HG02763 (cell line): ENCODE data around the gene SNAP25.

Source experiments
- ATAC-seq: cut with Tn5 transposase; IDR thresholded peaks from one replicate; pipeline ENCODE4 v1.9.1; 2021; ENCODE audit warnings: mild to moderate bottlenecking, moderate library complexity; ENCODE audit not compliant: unreplicated experiment

The SNAP25 gene

DNA sequence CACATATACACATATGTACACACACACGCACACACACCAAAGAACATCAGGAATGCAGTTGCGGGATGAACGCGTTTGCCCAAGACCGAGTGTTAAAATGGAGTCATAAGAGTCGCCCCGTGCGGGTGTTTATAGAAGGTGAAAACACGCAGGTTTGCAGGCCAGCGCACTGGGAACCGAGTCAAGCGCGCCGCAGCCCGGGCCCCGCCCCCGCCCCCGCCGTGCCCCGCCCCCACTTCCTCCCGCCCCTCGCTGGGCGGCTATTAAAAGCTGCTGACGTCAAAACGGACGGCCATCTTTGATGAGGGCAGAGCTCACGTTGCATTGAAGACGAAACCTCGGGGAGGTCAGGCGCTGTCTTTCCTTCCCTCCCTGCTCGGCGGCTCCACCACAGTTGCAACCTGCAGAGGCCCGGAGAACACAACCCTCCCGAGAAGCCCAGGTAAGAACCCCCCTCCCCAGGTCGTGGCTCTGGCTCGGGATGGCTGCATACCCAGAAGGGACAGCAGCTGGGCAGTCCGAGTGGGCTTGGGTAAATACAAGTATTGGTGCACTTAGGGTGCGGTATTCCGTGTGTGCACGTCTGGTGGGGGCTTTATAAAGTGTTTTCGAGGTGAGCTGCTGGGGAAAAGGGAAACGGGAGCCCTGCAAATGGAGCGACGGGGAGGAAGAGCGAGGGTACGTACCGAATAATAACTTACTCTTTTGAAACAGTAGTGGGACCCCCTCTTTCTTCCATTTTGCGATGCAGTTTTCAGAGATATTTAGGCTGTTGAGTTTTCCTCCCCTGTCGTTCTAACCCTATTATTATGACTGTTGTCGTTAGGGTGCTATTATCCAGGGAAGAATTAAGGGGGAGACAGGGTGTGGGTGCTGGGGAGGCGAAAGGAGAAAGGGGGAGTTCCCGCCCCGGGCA, at the start of gene SNAP25:
SNAP25 (plus strand) TSS at position 295 of the 916 bp plus-strand sequence. CDS start 56,662 bp downstream, outside the sequence.
- ATAC-seq, result no peak

DNA sequence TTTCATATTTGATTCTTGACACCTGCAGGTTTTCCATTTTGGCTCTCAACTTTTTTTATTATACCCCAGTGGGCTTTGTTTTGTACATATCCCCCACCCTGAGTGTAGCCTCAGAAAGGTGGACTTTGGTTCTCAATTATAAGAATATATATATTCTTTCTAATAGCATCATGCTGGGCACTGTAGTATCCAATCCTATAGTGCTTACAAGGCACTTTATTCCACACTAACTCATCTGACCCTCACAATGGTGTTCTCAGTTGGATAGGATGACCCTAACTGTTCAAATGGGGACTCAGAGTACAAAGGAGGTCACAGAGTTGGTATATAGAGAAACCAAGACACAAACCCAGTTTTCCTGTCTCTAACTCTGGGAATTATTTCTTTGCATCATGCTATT, 48.9 kb upstream of the SNAP25 start:
- no peak for ATAC-seq

DNA sequence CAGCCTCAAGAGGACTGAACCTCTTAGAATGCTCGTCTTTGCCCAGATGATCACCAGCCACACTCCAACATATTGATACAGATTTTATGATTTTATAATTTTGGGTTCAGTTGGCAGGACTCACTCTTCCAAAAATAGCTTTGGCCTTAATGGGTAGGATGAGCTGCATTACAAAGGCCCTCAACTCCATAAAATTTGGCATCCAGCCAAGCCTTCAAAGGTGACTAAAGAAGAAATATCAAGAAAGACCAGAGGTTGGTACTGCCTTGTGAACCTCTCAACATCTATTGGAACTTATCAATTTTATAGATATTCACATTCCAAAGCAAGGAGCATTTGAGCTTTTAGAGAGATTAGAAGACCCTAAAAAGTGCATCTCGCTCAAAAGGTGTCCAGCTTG, 48.4 kb upstream of the SNAP25 start:
- no peak for ATAC-seq

DNA sequence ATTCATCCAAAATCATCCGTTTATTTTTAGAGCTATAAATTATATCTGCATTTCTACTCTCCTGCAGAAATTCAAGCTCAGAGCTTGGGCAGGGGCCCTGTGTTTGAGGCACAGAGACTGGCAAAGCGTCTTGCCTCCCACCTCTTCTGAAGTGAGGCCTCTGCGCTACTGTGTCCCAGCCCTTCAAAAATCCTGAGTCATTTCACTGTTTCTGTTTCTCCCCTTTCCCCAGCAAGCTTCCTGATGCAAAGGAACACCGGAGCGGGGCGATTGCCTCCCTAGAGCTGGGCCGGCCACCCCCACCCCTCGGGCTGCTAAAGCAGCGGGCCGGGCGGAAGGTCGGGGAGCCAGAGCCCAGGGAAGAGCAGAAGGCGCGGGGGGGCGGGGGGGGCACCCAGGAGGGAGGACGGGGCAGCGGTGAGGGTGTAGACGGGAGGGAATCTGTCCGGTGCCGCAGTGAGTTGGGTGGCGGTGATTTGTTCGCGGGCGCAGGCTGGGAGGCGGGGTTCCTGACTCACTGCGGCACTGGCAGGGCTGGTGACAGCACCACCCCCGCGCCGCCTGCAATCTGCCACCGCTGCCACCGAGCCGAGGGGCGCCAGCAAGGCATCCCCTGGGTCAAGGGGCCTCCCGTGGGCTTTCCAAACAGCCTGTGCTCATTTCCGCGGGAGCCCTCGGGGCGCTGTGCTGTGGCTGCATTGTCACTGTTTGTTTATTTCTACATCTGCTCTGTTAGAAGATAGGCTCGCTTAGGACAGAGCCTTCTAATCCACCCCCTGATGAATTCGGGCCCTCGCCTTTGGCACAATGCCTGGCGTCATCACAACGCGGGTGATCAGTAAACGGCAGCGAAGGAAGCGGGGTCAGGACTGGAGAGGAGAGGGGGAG, 46.5 kb upstream of the SNAP25 start:
- ATAC-seq, result no peak

DNA sequence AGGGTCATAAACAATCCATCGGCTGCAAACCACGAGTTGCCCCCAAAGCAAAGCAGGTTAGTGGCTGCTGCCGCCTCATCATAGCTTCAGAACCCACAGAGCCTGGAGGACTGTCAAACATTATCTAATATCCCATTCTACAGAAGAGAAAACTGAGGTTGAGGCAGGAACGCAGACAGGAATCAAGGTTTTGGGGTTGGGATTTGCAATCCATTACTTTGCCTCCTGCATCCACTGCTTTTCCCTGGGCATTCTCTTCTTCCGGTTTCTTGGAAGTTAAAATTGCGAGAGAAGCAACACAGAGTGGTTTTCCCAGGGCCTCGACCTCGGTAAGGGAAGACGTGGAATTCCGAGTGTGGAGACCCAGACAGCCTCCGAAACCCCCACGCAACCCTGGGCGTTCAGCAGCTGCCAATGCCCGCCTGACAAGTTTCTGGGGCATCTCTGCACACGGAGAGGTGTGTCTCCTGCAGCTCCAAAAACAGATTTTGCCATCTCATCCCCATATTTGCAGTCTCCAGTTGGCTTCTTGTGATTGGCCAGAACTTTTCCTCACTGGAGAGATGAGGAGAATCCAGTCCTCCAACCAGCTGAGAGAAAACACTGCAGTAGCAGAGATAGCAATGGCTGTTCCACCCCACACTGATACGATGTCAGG, 45.5 kb upstream of the SNAP25 start:
- no peak for ATAC-seq

DNA sequence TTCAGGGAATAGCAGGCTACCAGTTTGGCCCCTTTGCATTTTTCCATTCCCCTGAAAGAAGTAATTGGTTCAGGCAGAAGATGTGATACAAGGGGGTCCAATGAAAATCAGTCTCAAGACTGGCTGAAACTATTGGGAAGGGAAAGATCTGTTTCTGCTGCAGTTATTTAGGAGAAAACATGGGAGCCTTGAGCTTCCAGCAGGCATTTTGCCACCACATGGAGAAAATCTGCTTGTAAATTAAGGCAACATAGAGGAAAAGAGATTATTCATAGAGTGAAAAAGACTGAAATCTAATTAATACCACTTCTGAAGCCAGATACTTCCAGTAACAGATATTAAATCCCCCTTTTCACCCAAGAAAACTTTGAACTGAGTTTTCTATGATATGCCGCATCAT, 44.2 kb upstream of the SNAP25 start:
- ATAC-seq, result no peak

DNA sequence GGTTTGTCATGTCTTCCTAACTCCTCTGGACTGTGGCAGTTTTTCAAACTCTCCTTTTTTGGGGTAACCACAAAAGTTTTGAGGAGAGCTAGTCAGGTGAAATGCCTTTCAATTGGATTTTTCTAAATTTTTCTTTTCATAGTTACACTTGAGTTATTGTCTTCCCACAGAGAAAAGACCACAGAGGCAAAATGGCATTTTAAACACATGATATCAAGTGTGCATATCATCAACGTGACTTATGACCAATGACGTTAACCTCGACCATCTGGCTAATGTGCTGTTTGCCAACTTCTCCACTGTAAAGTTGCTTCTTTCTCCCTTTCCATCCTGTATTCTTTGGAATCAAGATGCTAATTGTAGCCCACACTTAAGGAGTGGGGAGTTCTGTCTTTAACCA, 41.3 kb upstream of the SNAP25 start:
- ATAC-seq, result no peak

DNA sequence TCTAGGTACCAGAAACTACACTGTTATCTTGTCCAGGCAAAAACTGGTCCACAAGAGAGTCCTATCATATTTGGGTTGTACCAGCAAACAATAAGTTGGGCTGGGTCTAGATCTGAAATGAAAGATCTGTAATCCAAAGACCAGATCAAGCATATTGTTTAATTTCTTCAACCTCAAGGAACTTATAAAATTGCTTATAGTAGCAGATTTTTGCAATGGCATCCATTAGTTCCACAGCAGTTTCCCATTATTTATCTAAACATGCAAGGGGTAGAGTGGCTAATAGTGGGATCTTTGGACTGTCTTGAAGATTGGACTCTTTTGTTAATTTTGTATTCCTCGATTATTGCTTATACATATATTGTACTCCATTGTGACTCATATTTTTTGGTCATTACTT, 40.5 kb upstream of the SNAP25 start:
- ATAC-seq, result no peak

DNA sequence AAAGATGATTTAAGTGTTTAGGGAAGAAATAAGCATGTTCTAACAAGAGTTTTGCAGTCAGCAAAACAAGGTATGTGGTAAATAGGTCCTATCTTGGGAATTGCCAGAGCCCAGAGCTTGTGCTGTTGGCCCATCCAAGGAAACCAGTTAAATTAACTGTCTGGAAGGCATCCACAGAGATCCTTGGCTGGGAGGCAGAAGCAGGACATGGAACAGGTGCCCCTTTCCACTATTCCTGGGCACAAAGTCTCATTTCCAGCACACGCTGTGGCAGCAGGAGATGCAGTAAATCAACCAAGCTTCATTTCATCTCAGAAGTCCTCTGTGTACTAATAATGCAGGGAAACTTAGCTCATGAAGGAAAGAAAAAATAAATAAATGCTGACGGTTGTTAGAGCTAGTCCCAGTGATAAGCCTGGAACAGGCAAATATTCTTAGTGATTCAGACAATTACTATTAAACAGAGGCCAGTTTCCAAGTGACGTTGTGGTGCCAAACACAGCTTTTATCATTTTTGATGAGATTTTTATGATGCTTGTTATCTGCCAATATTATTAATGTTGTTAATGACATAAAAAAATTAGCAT, 39.8 kb upstream of the SNAP25 start:
- no peak for ATAC-seq

DNA sequence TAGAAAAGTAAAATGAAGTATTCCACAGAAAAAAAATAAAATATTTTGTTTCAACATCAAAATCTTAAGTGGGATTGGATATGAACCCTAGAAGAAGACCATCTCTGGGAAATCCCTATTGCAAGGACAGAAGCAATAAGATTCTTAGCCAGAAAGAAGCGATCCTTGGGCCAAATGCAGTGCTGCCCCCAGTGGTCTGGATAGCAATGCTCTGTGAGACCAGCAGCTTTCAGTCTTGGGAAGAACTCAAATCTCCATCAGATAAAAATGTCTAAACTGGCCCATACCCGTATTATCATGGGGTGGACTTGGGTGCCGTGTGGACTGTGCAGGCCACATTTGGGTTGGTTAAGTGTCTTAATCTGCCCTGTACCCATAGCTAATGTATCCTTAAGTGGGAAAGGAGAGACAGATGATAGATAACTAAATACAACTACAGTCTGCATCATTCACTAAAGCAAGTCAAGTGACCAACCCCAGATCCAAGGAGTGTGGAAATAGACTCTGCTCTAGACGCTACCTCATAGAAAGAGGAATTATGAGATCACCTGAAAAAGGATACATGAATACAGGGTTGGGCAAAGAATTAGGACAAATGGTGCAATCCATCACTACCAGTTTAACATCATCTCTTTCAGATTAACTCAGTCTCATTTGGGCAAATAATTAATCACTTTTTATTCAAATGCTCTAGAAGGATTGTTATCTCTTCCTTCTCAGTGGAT, 38.9 kb upstream of the SNAP25 start:
- ATAC-seq, result no peak

DNA sequence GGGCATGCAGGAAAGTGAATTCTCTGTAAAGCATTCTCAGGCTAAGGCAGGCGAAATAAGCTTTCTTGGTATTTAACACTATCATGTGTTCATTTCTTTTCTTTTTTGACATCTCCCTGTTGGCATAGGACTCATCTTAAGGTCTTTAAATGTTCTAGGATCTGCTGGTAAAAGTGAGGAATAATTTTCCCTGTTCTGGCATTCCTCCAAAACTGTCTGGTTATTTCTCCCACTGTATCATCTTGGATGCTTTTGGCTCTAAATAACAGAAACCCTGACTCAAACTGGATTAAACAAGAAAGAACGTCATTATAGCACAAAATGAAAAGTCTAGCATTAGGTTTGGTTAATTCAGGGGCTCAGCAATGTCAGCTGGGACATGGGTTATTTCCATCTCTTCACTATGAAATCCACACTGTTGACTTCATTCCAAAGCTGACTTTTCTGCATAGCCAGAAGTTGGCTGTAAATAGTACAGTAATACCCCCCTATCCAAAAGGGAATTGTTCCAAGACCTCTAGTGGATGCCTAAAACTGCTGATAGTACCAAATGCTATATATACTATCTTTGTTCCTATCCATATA, 37.9 kb upstream of the SNAP25 start:
- no peak for ATAC-seq

DNA sequence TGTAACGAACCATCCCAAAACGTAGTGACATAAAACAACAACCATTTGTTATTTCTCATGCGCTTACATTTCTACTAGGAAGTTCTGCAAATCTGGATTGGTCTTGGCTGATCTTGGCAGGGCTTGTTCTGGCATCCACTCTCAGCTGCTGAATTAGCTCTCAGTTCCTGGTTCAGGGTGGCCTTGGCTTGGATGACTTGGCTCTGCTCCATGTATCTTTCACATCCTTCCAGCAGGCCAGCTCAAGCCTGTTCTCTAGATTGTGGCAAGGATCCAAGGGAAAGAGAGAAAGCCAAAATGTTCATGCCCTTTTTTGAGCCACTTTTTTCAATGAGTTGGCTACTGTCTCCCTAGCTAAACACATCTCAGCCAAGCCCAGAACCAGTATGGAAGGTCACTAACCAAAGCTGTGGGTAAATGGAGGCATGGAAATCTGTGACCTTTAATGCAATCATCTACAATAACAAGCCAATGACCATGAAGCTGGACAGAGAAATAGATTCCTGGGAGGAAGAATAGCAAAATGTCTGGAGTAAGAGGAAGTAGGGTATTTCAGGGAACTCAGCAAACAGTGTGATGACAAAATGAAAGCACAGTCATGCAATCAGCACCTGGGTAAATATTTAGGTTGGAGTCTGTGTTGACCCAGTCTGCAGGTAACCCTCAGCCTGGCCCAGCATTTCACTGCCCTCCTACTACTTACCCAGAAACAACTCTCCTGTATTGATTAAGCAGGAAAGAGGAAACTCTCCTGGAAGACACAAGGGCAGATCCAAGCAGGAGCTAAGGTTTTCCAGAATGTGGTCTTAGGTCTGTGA, 32.7 kb upstream of the SNAP25 start:
- ATAC-seq, result no peak

DNA sequence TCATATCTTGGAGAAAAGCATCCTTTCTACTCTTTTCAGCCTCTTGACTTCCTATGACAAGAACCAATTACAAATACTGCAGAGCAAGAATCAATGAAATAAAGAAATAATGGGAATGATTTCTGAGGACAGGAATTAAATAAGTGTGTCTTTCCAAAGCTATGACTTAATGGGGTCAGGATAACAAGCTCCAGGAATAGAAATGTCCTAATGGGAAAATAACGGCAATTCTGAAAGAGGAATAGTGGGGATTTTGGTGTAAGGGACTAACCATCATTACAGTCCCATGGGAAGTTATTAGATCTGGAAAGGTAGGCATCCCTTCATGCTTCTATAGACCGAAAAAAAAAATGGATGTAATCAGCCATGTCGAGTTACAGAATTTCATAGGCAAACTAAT, 28.2 kb upstream of the SNAP25 start:
- ATAC-seq, result no peak

DNA sequence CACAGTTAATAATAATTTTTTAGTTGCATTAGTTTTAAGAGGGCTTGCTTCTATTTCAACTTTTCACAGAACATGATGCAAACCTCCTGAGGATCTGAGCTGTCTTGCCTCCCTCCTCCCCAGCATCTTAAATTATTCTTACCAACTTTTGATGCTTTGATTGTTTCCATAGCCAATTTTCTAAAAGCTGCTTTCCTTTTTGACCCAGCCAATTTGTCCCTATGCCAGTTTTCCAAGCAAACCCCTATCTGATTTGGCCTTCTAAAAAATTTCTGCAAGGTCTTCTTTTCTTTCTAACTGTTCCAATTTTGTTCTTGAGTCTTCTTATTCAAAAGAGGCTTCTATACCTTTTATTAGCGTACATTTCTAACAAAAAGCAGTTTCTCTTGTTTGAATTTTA, 26.5 kb upstream of the SNAP25 start:
- no peak for ATAC-seq

DNA sequence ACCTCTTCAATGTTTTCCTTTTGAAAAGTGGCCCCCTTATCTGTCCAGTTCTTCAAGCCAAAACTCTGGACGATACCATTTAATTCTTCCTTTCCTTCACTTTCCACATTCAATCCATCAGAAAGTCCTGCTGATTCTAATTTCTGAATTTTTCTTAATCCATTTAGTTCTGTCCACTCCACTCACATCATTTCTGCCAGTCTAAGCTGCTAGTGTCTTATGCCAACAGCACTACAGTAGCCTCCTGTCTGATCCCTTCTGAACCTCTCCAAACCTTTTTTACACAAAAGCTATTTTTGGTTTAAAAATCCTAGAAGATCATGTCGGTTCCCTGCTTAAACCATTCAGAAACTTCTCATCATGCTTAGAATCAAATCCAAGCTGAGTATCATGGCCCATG, 24.5 kb upstream of the SNAP25 start:
- ATAC-seq, result no peak

DNA sequence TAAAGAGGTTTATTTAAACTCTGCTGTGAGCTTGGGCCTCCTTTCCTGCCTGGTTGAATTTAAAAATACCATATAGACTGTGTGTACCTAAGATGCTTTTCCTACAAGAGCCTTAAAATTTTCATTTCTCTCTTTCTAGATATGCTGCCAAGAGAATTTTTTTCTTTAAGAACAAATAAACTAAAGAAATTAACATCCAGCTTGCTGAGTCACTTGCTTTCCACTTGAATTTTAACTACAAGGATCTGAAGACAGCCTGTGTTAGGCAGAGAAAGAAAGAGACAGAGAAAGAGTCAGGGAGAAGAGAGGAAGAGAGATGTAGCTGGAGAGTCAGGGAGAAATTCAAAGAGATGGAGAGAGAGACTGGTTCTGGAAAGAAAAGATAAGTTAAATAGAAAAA, 18.3 kb upstream of the SNAP25 start:
- no peak for ATAC-seq

DNA sequence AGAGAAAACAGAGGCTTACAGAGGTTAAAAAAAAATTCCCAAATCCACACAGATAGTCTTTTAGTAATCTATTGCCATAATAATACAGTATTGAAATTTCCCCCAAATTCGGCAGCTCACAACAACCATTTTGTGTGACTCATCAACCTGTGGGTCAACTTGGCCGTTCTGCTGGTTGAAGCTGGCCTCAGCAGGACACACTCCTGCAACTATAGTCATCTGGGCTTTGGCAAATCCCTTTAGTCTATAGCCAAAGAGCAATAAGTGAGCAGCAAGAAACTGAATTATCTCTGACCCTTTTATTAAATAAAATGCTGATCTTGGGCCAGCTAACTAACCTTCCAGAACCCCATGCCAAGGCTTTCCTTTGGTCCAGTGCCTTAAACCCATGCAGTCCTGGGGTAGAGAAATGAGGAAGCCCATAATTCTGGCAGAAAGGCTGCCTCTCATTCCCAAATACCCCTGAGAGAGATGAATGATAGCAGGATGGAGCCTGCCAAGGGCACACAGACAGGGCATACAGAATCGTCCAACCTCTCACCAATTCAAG, 17.2 kb upstream of the SNAP25 start:
- ATAC-seq, result no peak

DNA sequence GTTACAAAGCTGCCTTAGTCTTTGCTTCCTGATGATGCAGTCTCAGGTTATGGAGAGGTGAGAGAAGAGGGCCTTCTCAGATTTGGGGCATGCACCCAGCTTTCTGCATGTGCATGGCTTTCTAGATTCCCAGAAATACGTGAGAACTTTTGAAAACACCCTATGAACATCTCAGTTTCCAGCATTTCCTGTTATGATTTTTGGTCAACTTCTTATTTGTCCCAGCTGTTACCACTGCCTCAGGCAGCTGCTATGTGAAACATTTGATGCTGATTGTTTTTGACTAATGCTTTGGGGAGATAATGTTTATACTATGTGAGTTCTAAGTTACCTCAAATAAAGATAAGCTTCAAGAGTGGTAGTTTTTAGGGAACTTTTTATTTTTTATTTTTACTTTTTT, 9.5 kb upstream of the SNAP25 start:
- ATAC-seq, result no peak

DNA sequence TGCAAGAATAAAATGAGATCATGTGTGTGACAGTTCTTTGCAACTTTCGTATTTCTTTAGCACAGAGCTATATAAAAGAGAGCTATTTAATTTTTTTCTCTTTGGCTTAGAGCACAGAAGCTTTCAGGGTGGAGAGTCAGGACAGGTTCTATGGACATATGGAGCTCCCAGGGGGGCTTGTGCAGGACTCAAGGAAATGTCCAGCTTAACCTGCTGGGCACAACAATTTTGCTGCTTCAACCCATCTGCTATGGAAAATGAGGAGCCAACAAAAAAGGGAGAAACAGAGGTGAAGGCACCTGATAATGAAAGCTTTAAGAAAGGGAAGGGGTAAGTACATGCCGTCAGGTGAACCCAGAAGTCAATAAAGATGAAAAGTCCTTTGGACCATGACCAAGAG, 5.1 kb upstream of the SNAP25 start:
- no peak for ATAC-seq
